ENCODE data around the gene OGFOD2. TPM values are rescaled to one million over a fixed set of nuclear protein-coding genes. Genes with fewer than 3 reads are reported as not detected.
"Not testable (repeated sequence)": the region's sequence is repeated elsewhere in the genome, so short reads cannot be mapped to it uniquely, and the experiment has no call there.

Gene OGFOD2
- total RNA-seq, 4 donors from 2014 or later, result 3.1 to 13.9 (median 6.2) TPM

GRCh38 chr12:123006977-123007376 lies 31.9 kb downstream of the OGFOD2 start:
- no peak for TF ChIP-seq CTCF (IDR thresholded peaks at IDR 0.05)
- no peak for ATAC-seq (ENCODE audit: low FRiP score)

GRCh38 chr12:123010110-123010509 lies 35.1 kb downstream of the OGFOD2 start:
- TF ChIP-seq CTCF (IDR thresholded peaks at IDR 0.05), result no peak
- ATAC-seq (ENCODE audit: low FRiP score), result no peak
- DNase-seq (ENCODE audit: low spot score), result no peak

More at GRCh38 chr12:123006977-123007376, 31.9 kb downstream of the OGFOD2 start:
- no peak for DNase-seq (ENCODE audit: low spot score)

GRCh38 chr12:123010681-123011080 lies 35.6 kb downstream of the OGFOD2 start:
- TF ChIP-seq CTCF (IDR thresholded peaks at IDR 0.05), result no peak
- ATAC-seq (ENCODE audit: low FRiP score) (no peak), DNase-seq (ENCODE audit: low spot score) (no peak)

GRCh38 chr12:123011701-123012100 lies 36.7 kb downstream of the OGFOD2 start:
- ATAC-seq (ENCODE audit: low FRiP score) (no peak), DNase-seq (ENCODE audit: low spot score) (no peak)
- no peak for TF ChIP-seq CTCF (IDR thresholded peaks at IDR 0.05)

GRCh38 chr12:123013185-123014095 lies 38.4 kb downstream of the OGFOD2 start:
- no peak for DNase-seq (ENCODE audit: low spot score)
- TF ChIP-seq CTCF (IDR thresholded peaks at IDR 0.05), result no peak
- ATAC-seq (ENCODE audit: low FRiP score), result no peak

- not testable (repeated sequence) for ATAC-seq (ENCODE audit: low FRiP score)
Measured at GRCh38 chr12:123014473-123014872, 39.4 kb downstream of the OGFOD2 start.

GRCh38 chr12:123017753-123018152 lies 42.7 kb downstream of the OGFOD2 start:
- TF ChIP-seq CTCF (IDR thresholded peaks at IDR 0.05), result no peak
- DNase-seq (ENCODE audit: low spot score) (no peak), ATAC-seq (ENCODE audit: low FRiP score) (no peak)

More at GRCh38 chr12:123014473-123014872, 39.4 kb downstream of the OGFOD2 start:
- not testable (repeated sequence) for DNase-seq (ENCODE audit: low spot score)
